Measurements from ENCODE around the gene DPP4.

The DPP4 gene

DNA sequence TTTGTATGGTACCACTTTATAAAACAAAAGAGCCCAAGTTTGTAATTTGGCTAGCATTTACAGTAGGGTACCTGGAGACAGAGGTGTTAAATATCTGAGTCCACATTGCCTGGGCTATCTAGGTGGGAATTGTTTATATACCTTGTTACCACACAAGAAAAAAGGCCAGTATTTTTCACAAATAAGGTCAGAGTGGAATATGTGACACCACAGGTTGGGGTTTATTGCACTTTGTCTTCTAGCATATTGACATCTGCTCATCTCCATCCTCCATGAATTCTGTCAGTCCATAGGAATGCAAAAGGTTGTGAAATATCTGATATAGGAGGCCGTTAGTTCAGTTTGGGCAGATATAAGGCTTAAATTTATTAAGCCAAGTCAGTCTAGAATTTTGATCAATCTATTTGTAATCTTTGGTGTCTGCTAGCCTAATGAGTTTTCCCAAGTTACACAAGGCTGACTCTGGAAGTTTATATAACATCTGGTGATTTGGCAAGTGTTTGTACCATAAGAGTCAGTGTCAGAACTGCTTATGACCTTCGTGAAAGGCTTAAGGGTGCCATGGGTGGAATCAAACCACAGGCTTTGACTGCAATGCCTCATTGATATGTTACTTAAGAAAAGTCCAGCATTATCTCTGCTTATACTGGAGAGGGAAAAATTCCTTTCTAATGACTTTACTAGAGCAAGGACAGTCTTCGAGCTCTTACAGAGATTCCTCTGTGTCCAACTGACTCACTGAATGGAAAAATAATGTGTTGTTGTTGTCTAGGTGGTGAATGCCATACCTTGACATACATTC lies 11.3 kb upstream of the DPP4 start:
- DNase-seq = no peak

DNA sequence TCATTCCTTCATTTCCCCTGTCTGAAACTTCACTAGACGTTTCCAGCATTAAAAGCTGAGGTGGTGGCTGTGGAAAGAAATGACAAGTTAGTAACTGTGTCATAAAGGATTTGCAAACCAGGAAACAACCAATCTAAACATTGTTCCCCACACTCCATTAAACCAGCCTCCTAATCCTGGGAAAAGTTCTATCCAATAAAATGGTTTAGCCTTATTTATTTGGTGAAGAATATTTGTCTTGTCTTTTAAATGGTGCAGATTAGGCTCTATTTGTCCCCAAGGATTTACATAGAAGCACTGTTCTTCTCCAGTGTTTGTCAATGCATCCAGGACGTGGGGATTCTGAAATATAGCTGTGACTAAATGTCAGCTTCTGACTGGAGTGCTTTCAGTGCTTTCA lies 10.5 kb upstream of the DPP4 start:
- no peak for DNase-seq

DNA sequence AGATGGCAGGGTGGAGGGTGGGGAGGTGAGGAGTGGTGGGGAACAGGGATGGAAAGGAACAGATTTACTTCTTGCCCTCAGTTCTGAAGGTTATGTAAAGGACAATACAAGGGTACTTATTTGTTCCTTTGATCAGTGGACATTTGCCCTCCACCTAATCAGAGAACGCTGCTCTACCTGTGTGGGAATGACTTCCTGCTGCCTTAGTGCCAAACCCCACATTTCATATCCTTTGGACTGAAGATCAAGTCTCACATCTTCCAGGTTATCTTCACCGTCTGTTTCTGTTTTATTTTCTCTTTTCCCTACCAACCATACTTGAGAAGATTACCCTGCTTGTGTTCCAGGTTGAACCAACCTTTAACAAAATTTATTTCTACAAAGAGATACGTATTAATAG lies 8.7 kb upstream of the DPP4 start:
- DNase-seq = no peak

DNA sequence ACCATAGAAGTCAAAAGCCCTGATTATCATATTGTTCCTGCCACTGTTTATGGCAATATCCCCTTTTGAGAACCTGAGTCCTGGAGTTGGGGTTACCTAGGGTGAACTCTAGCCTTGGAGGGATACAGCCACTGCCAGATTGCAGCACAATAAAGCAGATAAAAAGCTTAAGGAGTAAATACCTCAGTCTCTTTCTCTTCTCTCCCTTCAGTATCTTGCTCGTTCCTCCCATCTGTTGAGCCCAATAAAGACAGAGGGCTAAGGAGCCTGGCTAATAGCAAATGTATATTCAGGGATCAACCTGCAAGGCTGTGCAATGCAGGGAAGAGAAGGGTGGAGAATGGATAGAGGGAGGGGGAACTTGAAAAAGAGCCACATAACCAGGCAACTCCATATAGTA lies 8.0 kb upstream of the DPP4 start:
- DNase-seq = no peak

DNA sequence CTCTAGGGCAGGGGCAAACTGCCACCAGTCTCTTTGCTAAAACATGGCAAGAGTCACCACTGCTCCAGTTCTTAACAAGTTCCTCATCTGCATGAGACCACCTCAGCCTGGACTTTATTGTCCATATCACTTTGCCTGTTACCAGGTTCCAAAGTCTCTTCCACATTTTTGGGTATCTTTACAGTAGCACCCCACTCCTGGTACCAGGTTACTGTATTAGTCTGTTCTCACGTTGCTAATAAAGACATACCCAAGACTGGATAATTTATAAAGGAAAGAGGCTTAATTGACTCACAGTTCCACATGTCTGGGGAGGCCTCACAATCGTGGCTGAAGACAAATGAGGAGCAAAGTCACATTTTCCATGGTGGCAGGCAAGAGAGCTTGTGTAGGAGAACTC lies 5.5 kb upstream of the DPP4 start:
- DNase-seq = no peak

DNA sequence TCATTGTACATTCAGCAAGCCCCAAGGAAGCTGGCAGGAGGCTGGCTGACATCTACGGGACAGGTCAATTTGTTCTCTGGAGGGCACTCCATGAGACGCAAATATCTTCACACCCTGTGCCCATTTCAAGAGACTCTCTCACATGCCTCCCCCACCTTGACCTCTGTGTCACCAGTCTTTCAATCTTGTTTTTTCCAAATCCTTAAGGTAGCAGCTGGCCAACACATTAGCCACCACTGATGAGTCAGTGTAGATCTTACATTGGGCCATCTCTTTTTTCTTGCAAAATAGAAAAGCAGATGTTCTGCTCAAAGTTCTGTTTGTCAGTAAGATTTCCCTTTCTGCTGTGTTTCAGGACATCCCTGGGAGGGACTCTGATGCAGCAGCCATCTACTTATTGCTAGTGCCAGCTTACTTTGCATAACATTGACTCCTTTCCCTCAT lies 1.7 kb upstream of the DPP4 start:
- DNase-seq = no peak

DNA sequence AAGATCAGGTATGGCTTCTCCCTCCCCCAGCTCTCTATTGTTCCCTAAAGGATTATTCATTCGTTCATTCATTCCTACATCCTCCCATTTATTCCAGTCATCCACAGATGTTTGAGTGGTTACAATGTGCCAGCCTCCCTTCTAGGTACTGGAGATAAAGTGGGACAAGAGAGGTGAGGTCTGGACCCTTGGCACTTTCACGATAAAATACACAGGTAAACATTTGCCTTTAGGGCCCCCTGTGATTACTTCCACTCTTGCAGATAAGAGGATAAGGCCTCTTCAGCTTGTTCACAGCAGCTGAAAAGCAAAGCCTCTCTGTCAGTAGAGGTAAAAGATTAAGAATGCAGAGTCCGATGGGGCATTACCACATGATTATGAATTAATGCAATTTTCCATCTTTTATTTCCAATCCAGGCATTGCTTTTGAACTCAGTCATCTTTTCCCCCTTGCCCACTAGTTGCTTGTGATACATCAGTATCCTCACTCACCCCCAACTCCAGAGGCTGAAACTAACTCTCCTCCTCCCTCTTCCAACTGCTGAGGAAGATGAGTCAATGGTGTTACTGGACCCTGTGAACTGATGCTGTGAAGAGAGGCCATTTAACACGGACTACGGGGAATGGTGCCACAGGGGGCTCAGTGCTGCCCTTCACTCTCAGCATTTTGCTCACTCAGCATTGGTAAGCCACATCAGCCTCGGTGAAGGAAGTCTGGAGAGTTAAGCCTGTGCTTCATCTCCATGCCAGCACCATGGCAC lies 1.1 kb upstream of the DPP4 start:
- no peak for DNase-seq

DNA sequence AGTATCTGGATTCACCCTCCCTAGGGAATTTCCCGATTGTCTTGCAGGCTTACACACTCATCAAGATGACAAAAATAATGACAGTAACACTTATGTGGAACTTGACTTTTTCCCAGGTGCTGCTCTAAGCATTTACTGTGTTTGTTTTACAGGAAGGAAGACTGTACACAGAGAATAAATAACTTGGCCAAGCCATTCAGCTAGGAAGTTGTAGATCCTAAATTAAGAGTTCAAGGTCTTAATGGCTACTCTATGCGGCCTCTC lies 549 bp upstream of the DPP4 start:
- DNase-seq = no peak

DNA sequence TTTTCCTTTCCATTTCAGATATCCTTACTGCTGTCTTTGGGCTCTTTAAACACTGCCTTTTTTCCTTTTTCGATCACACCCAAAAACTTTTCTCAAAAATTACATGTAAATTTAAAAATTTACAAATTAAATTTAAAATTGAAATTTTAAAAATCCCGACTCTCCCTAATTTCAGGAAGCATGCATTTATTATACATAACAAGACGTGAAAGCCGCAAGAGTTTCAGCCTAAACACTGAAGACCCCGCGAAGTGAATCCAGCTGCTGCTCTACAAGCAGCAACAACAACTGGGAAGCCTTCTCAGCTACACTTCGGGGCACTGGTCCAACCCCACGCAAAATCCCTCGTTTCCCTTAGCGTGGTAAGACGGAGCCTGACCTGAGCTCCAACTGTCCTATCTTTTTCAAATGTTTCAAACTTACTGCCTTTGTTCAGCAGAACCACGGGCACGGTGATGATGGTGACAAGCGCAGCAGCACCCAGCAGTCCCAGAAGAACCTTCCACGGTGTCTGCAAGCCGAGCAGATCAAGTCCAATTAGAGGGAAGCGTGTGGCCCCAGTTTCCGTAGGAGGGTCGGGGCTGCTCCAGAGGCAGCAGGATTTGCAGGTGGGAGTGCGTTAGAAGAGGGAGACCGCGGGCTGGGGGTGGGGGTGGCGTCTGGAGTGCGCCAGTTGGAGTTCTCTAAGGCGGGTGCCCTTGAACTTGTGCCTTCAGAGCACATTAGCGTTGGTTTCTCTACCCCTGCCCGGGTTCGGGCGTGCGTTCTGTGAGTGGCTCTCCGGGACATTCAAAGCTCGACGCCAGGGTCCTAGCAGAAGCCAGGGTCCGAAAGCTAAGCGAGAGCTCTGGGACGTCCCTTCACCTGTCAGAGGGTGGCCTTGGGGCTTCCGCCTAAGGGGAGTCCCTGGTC lies 783 bp downstream of the DPP4 start:
- no peak for DNase-seq

DNA sequence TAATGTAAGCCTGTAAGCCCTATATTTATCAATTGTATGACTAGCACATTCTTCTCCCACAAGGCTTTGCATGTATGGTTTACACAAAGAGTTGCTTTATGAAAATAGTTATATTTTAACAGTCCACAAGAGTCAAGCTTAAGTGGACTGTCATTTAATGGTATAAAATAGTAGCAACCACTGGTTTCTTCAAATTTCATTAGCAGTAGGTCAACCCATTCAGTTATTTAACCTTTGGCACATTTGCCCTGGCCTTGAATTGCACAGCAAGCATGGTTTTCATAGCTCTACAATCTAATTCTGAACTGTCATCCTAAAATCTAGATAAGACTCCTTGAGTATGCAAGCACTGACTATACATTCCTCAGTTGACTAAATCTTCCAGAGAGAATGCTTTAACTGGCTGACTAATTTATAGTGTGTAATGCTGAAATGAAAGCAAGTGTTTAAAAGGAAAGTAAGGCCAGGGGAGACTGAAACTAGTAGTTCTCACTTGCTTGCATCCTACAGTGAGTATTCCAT lies 1.8 kb downstream of the DPP4 start:
- no peak for DNase-seq

DNA sequence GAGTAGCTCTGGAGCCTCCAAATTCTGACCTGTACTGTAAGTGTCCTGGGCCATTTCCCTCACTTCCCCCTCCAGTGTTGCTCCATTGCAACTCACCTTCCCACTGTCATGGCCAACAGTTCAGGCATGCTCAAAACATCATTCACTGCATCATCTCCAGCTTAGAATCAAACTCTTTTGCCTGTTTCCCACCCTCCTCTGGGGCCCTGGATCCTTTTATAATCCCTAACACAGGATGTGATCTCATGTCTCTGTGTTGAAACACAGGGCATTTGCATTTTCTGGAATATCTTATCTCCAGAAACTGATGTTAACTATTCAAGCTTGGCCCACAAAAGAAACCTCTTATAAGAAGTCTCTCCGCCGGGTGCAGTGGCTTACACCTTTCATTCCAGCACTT lies 3.0 kb downstream of the DPP4 start:
- DNase-seq = no peak

DNA sequence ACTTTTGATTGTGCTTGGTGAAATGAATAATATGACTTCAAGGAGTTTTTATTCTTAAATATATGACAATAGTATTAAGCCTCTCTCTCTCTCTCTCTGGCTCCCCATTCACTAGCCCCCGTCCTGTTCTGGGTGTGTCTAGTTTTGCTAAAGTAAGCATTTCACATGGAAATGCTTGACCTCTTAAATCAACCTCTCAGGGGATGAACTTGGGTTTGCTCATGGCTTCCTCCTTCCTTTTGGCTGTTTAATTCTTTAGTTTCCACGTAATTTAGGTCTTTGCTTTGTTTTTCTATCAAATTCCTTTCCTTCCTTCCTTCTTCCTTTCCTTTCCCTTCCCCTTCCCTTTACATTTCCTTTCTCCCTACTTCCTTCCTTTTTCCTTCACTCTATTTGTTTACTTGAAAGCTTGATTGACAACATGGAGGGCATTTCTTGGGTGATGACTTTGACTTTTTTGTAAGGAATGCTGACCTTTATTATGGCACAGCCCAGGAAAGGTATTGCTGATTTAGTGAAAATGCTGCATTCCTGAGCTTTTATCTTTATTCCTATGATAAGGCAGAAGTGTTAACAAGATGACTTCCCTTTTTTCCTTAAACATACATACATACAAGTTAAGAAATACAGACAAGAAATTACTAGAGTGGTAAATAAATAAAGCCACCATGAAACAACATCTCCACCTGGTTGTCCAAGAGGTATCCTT lies 3.6 kb downstream of the DPP4 start:
- DNase-seq = no peak

DNA sequence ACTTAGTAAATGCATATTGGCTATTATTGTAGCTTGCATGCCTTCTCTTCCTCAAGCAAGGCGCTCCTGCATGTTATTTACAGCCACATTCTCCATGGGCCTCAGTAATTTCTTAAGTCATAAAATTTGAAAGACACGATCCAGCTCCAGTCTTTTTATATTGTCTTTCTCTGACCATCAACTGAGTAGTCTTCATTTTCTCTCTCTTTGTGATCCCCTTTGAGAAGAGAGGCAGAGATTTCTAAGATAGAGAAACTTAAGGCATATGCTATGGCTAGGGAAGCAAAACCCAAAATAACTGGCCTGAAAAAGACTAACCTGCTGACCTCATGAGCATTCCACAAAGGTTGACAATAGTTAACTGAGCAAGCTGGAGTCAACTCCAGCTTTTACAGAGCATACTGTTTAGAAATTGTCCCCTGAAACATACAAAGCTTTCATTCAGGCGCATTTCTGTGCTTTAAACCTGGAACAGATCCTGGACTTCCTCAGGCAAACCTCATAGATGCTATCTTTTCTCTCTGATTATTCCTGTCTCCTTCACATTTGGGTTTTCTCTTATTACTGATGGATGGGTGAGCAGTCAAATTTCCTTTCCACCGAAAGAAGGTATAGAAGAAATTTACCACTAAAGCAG lies 4.6 kb downstream of the DPP4 start:
- no peak for DNase-seq

DNA sequence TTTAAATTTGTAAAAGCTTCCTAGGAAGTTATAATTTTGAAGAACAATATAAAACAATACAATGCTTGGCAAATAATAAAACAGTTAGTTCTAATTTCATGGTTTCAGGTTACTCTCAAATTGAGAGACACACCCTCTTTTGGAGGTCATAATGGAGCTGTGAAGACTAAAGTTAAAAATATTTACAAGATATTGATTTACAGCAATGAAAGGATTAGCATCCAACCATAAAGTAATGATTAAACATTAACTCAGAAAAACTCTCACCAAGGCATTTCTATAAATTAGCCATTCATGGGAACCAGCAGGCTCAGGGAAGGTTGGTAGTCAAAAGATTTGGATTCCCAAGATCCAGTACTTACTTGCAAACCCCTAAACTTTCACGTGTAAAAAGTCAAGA lies 6.4 kb downstream of the DPP4 start:
- DNase-seq = no peak

DNA sequence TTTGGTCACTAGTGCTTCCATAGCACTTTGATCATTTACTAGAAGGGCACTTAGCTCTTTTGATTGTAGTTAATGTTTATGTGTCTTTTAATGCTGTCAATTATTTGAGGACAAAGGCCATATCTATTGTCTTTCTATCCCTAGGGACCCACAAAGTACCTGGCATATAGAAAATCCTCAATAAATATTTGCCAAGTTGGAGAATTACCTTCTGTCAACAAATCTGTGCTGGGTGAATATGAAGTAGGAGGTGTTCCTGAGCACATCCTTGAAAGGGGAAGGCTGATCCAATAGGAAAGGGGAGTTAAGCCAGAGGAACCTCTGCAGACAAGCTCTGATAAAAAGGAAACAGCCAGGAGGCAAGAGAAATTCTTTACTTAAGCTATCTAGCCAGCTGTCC lies 8.2 kb downstream of the DPP4 start:
- DNase-seq = no peak

DNA sequence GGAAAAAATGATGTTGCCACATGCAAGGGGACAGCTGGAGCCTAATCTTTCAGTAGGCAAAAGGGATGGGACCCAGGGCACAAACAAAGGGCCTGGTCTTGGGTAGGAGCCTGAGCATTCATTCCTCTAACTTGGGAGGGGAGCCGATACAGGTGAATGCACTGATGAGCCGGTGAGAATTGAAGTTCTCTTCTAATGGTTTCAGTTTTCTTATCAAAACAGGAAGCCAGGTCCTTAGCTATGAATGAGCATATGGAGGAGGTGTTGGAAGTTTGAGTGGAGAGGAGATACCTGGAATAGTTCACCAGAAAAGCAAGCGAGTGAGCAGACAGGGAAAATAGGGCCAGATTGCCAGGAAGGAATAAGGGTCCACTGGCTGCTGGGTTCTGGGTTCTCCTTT lies 10.1 kb downstream of the DPP4 start:
- no peak for DNase-seq

DNA sequence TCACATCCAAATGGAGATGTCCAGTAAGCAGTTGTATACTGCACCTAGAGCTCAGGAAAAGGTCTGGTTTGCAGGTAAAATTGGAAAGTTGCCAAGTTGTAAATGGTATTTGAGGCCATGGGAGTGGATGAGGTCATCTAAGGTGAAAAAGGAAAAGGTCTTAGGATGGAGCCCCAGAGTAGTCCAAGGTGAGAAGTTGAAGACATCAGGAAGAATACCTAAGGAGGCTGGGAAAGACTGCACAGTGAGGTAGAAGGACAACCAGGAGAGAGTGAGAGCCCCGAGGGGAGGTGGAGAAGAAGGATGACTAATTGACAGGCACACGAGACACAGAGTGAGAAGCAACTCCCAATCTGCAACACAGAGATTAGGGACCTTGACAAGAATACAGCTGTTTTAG lies 10.7 kb downstream of the DPP4 start:
- DNase-seq = no peak

DNA sequence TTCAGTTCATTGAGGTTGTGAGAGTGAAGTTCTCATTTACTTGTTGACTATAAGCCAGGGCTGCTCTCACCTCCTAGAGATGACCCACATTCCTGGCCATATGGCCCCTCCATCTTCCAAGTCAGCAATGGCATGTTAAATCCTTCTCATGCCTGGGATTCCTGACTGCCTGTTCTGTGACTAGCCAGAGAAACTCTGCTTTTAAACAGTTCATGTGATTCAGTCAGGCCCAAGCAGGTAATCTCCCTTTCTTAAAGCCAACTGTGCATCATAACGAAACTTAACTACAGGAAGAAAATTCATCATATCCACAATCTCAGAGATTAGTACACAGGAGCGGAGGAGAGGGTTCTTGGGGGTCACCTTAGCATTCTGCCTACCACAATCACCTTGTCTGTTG lies 11.5 kb downstream of the DPP4 start:
- no peak for DNase-seq

DNA sequence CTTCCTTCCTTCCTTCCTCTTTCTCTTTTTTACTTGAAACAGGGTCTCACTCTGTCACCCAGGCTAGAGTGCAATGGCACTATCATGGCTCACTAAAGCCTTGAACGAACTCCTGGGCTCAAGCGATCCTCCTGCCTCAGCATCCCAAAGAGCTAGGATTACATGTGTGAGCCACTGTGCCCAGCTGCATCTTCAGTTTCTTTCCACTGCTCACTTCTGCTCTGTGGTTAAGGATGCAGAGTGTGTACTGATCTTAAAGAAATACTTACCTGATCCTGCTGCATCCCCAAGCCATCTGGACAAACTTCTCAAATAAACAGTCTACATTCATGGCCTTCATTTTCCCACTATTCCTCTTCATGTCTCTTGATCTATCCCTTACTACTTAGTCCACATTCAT lies 13.0 kb downstream of the DPP4 start:
- no peak for DNase-seq

DNA sequence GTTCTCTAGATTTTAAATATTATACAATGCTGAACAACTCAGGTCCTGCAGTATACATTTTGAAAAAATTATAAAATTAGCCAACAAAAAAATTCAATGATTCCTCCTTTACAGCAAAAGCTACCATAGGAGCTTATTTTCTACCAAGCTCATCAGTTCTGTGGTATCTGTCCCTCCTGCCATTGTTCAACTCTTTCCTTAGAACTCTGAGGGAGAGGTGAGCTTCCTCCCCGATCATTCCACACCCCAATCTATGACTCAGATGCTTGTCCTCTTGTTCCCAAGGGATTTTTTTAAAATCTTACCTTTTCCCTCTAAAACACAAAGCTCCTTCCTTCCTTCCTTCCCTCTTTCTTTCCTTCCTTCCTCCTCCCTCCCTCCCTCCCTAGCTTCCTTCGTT lies 13.5 kb downstream of the DPP4 start:
- no peak for DNase-seq

DNA sequence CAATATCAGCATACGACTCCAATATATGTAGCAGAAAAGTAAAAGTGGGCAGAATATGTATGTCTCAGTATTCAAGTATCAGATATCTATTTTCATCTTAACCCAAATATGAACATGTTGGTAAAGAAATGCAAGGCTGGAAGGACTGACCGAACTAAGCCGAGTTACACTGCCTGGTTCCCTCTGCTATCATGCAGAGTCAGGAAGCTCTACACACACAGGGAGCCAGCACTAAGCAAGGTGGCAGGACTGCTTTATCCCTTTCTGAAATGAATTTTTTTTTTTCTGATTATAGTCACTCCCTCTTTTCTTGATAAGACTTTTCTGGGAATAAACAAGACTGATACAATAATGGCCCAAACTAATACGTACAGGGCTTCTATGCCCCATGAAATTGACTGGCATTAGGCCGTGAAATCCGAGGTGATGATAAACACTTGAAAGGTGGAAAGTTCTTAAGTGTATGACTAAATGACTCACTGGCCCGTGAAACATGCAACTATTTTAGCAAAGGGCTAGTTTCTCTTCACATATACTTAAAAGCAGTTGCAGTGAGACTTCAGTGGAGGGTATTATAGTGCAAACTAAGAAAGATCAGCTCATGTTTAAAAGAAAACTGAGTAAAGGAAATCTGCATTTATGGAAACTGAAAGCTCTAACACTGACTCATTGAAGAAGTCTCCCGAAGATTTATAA lies 14.9 kb downstream of the DPP4 start:
- no peak for DNase-seq

DNA sequence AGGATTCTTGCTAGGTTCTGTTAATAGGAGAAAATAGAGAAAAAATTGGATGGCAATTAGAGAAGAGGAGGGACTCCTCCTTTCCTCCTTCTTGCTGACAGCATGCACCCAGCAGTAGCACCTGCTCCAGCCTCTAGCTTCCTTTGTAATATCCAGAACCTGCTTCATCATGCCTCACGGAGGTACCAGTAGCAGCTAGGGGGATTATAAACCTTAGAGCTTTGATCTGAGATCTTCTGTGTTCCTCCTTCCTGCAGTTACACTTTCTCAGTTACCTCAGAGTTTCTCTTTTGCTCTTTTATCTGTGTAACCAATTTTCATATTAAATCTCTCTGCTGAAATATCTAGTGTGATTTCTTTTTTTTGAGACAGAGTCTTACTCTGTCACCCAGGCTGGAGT lies 16.6 kb downstream of the DPP4 start:
- DNase-seq = no peak

Measured in SHP77 treated with DMSO at 0.1 percent for 48 hours (cell line).